ENCODE results near the gene DPEP2.
"Not testable (repeated sequence)": the region's sequence is repeated elsewhere in the genome, so short reads cannot be mapped to it uniquely, and the experiment has no call there.

DPEP2 gene

DNA sequence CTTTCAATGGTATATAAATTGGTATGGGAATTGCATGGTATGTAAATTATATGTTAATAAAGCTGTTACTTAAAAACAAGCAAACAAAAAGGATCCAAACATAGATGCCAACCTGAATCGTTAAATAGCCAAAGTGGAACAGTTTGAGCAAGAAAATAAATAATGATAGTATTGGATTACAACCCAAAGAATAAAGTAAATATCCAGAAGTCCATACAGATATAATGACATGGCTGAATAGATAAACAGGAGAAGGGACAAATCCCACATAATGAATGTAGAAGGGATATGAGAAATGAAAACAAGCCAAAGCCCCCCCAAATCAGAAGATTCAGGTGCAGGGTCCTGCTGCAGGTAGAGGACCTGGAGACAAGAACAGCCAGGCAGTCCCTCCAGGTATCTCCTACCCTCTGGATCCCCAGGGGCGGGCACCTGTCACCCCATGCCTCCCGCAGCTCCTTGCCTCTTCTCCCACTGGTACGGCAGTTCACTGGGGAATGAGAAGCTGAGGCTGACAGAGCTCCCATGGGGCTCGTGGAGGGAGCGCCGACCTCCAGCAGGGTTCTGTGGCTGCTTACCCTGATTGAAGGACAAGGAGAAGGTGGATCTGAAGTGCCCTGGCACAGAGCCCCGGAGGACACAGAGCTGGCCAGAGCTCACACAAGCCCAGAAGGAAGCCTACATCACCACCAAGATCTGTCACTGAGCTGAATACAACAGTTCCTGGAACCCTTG lies 45.5 kb downstream of the DPEP2 start:
- no peak for DNase-seq

DNA sequence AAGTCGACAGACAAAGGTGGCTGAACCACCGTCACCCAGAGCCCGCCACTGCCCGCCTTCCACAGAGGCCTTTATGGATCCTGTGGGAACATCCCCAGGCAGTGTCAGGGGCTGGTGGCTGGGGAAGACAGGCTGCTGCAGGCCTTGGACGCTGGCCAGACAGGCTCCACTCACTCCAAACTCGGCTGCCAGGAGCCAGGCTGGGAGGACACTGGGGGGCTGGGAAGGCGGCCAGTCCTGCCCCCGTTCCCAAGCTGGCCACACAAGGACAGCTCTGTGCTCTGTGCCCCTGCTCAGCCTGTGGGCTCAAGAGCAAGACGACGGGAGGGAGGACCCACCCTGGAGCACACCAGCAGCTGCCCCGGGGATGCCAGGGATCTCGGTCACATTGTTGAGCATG lies 47.8 kb downstream of the DPEP2 start:
- no peak for DNase-seq

DNA sequence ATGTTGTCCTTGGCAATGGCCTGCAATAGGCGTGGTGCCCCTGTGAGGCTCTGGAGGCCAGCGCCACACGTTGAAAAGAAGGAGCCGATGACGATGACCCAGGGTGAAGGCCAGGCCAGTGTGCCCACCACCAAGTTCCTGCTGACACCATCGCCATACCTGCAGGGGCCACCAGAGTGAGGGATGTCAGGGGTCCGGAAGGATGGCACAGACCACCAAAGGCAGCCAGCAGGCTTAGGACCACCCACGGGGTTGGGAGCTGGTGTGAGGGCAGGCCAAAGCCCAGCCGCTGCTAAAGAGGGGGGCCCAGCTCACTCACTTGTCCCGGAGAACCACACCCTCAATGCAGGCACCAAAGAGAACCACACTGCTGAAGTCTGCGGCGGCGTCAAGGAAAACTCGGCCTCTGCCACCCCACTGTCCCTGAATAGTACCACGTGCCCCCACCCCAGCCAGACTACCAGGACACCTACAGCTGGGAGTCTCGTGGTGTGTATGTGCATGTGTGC lies 48.9 kb downstream of the DPEP2 start:
- no peak for DNase-seq

DNA sequence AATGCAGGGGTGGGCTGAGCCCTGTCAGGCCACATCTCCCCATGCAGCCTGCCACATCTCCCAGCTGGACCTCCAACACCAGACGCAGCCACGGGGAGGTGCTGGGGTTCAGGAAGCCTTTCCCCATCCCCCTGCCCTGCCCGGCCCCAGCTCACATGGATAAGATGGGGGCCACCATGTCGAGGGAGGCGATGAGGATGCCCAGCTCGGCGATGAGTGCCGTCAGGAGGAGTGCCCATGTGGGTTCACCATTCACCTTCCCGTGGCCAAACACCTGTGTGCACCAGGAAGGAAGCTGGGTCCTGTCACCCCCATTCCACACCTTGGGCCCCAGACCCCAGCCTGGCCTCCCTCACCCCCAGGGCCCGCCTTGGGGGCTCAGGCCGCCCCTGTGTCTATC lies 49.6 kb downstream of the DPEP2 start:
- DNase-seq = no peak

DNA sequence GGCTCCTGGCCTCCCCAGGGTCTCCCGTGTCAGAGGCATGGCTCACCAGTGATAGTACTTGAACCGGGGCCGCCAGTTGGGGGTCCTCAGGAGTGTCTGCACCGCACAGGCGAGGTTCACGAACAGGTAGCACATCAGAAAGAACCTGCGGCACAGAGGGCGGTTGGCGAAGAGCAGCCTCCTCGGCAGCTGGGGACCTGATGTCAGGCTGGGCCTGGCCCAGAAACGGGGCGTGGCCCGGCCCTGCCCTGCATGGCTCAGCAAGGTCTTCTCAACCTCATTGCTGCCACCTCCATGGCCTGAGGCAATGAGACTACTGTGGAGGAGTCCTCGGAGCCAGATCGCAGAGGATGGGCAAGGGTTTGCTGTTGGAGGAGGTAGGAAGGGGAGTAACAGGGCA lies 51.3 kb downstream of the DPEP2 start:
- no peak for DNase-seq

DNA sequence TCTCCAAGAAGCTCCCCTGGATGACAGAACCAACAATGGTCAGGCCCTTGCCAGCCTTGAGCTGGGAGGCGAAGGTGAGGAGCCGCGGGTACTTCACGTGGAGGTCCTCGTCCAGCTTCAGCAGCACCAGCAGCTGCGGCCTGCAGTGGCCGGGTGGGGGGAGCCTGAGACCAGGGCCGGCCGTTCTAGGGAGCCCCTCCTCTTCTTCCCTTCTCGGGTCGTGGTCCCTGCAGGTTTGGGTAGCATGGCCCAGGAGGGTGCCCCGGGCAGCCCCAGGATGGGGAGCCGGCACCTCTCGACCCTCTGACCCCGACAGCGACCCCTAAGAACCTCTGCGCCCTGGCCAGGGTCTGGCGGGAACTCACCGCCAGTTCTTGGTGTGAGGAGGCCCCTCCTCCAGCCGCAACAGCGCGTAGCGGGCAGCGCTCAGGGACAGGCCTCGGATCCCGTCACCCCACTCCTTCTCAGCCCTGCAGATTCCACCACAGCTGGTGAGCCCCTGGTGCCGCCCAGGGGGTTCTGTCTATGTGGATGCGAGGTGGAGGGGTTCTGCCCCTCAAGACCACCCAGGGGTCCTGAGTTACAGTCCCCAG lies 52.2 kb downstream of the DPEP2 start:
- no peak for DNase-seq

DNA sequence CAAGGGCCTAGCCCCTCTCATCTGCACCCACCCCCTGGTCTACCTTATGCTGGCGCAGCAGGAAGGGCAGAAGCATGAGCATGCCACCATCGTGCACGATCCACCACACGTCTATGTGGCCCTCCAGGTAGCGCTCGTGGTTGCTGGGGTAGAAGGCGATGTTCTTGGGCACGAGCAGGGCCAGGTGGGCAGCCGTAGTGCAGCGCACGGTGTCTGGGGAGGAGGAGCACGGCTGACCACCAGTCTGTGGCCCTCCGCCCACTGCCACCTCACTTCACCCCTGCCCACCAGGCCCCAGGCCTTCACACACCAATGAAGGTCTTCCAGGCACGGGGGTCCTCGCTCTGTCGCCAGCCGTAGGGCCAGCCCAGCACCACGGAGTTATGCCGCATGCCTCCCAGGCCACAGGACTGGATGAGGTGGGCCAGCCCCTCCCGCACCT lies 53.1 kb downstream of the DPEP2 start:
- no peak for DNase-seq

DNA sequence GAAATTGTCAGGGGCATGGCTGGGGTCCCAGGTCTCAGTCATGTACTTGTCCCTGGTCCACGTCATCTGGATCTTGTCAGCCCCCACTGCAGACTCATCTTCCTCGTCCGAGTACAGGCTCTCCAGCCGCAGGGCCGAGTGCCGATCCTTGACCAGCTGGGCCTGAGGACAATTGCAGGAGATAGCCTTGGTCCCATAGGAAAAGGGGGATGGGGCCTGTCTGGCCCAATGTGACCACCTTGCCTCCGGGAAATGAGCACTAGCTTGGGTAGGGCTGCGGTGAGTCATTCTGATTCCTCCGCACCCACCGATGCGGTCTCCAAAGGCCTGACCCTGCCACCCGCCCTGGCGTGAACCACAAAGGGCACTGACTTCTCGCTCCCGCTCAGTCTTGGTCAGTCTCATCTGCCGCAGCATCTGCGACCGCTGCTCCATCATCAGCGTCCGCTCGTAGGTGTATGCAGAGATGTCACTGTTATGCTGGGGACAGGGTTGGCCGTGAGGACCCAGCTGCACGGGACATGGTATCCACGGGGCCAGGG lies 53.8 kb downstream of the DPEP2 start:
- no peak for DNase-seq

DNA sequence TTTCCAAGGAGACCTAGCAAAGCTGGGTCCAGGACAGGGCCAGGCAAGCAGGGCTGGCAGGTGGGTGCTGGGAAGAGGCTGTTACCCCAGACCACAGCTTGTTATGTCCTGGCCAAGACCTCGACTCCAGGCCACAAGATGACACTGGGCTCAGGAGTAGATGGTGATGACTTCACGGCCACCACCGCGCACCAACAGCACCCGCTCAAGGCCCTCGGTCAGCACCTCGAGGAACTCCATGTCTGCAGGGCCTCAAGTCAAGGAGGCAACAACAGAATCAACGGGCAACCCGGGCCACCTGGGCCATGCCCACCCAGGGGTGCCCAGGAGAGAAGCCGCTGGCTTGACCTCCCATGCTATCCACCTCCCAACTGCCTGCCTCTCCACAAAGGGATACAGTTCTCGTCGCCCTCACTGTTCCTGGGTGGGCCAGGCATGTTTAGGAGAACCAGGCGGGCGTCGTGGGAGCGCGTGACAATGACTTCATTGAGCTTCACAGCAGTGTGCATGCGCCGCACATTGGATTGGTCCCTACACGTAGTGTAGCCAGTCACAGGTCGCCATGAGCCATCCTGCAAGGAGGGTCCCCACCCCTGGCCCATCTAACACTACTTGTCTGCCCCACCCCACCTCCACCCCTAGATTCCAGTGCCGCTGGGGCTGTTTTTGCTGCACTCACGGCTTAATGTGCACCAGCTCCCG lies 54.4 kb downstream of the DPEP2 start:
- no peak for DNase-seq

DNA sequence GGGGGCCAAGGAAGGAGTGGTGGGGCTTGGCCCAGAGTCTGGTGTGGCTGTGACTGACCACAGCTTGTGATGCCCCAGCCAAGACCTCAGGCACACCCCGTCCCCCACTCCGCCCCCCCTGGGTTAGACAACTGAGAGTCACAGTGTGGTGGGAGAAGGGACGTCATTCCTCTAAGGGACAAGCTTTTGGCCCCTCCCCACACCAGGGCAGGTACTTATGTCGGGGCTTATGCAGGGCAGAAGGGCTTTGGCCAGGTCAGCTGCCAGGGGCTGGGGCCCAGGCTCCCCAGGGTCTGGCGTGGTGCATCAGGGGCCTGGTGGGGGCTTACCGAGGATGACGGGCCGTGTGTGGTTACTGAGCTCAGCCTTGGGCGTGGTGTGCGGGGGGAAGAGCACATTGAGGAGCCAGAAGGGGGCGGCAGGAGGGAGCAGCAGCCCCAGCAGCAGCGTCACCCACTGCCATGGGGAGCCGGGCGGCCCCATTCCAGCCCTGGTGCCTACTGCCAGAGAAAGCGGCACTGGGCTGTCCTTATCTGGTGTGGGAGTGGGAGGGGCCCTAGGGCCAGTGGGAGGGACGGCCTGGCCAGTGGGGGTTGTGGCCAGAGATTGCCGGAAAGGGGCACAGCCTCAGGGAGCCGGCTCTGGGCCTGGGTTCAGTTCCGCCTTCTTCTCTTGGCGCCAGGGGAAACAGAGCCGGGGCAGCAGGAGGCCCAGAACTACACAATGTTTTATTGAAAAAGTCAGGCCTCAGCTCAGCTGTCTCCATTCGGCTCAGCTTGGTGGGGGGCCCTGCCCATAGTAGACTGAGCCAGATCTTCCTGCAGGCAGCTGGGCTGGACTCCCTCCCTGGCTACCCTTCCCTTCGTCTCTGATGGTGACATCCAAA lies 55.4 kb downstream of the DPEP2 start, which contains the start of gene LCAT:
Gene LCAT (minus strand): TSS at position 502 of the 886 bp plus-strand sequence. CDS start 19 bp downstream, at position 483.
- no peak for DNase-seq

DNA sequence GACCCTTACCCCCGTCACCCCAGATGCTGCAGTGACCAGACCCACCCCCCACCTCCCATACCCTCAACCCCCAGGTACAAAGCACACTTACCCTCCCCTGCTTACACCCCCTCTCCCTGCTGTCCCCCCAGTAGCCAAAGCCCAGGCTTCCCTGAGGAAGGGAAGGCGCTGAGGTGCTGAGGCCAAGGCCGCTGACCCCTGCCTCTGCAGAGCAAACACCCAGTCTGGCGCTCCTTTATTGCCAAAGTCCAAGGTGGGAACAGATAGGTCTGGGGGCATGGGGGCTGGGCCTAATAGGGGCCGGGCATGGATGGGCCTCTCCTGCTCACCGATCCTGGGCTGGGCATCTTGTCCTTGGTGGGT lies 56.0 kb downstream of the DPEP2 start:
- no peak for DNase-seq

DNA sequence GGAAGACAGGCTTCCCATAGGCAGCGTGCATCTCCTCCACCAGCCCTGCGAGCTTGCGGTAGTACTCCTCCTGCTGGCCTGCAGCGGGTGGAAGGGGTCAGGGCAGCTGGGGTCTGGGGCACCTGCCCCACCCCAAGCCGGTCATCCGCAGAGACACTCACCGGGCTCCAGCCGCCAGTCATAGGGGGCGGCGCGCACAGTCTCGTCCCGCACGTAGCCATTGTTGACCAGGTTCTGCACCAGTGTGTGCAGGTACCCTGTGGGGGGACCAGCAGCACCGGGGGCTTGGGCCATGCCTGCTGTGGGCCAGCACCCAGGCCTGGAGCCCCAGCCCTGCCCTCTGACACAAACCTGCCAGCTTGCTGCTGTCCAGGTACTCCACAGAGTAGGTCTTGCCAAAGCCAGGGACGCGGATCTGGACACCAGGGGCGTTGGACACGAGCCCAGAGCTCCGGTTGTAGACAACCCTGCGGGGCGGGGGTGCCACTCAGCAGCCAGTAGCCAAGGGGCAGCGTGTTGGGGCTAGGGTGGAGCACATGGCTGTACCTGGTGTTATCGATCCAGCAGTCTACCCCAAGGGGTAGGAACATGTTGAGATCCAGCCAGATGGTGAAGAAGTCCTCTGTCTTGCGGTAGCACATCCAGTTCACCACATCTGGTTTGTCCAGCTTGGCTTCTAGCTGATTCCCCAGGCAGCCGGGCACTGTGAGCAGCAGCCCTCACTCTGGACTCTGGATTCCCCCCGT lies 56.6 kb downstream of the DPEP2 start:
- DNase-seq = no peak

DNA sequence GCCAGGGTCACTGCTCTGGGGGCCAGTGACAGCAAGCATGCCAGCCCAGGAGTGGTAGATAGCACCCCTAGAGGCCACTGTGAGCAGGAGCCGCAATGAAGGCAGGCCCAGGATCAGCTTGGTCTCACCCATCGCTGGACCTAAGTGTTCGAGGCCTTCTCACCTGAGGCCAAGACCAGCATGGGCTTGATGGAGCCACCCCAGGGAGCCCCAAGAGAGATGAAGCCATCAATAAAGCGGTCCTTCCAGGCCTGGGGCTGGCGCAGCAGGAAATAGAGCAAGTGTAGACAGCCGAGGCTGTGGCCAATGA lies 57.1 kb downstream of the DPEP2 start:
- no peak for DNase-seq

DNA sequence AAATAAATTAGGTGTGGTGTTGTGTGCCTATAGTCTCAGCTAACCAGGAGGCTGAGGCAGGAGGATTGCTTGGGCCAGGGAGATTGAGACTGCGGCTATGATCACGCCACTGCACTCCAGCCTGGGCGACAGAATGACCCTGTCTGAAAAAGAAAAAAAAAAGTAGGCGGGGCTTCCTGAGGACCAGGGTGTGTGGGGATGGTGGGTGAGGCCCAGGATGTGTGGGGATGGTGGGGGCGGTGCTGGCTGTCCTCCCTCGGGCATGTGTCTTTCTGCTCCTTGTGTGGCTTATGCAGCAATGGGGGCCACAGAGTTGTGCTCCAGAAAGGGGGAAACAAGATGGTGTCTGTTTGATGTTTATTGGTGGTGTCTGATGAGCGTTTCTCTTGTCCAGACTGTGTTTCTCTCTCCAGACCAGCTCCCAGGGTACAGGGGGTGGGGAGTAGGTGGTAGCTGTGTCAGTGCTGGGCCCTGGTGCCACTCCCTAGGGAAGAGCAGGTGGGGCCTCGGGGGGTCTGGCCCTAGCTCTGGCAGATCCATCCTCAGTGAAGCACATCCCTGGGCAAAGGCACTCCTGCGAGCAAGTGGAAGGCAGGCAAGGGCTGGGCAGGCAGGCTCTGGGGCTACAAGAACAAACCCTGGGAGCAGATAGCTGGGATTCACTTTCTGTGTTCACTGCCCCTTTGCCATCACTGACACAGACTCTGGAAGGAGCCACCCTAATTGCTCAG lies 57.6 kb downstream of the DPEP2 start:
- no peak for DNase-seq

DNA sequence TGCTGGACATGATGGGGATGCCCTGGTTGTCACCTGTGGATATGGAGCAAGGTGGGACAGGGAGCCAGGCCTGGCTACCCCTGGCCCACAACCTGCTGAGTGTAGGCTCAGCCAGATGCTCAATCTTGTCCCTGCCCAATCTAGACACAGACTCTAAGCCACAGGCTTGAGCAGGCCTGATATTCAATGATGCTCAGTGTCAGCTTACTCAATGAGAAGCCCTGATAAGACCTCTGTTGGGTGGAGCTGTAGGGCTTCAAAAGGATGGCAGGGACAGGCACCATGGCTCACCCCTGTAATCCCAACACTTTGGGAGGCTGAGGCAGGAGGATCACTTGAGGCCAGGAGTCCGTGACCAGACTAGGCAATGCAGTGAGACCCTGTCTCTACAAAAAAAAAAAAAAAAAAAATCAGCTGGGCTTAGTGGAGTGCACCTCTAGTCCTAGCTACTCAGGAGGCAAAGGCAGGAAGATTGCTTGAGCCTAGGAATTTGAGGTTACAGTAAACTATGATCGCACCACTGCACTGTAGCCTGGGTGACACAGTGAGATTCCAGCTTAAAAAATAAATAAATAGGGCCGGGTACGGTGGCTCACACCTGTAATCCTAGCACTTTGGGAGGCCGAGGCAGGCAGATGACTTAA lies 58.7 kb downstream of the DPEP2 start:
- DNase-seq = no peak

DNA sequence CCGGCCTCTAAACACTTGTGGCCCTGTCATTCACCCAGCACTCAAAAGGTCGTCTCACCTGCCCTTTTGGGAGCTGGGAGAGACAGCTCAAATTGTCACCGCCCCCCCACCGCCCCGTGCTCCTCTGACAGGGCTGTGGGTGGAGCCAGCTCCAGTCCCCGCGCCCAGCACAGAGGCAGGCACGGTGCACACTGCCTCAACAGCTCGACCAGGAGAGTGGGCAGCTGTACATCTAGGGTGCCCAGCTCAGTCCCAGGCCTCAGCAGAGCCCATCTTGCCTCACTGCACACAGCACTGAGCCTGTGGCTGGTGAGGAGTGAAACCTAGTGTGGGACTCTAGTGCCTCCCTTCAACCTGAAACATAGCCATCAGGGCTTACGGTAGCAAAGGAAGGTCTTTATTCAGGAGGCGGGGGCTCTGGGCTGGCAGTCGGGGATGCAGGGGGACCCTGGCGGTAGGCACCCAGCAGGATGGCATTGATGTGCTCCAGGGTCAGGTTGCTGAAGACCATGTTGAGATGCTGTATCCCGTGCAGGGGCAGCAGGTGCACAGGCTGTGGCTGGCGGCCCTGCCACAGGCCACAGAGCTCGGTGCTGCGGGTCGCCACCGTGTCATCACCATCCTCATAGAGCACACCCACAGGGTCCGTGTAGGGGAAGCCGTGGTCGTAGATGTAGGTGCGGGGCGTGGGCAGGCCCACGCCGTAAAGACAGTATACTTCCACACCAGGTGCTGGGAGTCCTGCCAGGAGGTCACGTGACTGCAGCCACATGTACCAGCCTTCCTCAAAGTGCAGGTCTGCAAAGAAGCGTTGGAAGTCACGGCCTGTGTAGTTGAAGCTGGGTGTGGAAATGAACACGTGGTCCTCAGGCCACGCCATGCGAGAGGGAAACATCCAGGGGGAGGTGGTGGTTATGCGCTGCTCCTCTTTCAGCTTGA lies 59.5 kb downstream of the DPEP2 start:
- DNase-seq = no peak

DNA sequence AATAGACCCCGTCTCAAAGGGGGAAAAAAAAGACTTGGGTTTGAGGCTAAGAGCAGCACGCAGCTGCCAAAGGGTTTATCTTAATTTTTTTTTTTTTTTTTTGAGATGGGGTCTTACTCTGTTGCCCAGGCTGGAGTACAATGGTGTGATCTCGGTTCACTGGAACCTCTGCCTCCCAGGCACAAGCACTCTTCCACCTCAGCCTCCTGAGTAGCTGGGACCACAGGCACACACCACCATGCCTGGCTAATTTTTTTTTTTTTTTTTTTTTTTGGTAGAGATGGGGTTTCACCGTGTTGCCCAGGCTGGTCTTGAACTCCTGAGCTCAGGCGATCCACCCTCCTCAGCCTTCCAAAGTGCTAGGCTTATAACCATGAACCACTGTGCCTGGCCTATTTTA lies 61.6 kb downstream of the DPEP2 start:
- DNase-seq = not testable (repeated sequence)
